H9 (cell line): Measurements from ENCODE around the gene PDE4B. TPM values are rescaled to one million over a fixed set of nuclear protein-coding genes. Genes with fewer than 3 reads are reported as not detected.
A peak's percentile ranks its signal among the peaks of the same experiment; 100 is the strongest.

Experiments
- DNase-seq: peaks from one replicate; pipeline ENCODE4 v3.0.0-alpha.2; 2017
- H2AFZ ChIP-seq: one replicate; pipeline ENCODE4 v1.6.1; 2013; ENCODE audit warnings: mild to moderate bottlenecking, low read length, control low read depth, moderate library complexity
- H2AK5ac ChIP-seq: 2 replicates; pipeline ENCODE4 v1.6.1; 2013; ENCODE audit warnings: low read length, control low read depth, mixed read lengths; ENCODE audit not compliant: insufficient read length
- H2BK120ac ChIP-seq: one replicate; pipeline ENCODE4 v1.6.1; 2013; ENCODE audit warnings: low read depth, mild to moderate bottlenecking, low read length, control low read depth, inconsistent platforms; ENCODE audit not compliant: poor library complexity, severe bottlenecking
- H2BK12ac ChIP-seq: 2 replicates; pipeline ENCODE4 v1.6.1; 2013; ENCODE audit warnings: low read length, control low read depth, mixed read lengths, low read depth; ENCODE audit not compliant: insufficient read length
- H2BK15ac ChIP-seq: 2 replicates; pipeline ENCODE4 v1.6.1; 2013; ENCODE audit warnings: low read depth, low read length, control low read depth
- H2BK20ac ChIP-seq: one replicate; pipeline ENCODE4 v1.6.1; 2013; ENCODE audit warnings: low read depth, mild to moderate bottlenecking, low read length, control low read depth, inconsistent platforms; ENCODE audit not compliant: poor library complexity, severe bottlenecking
- H2BK5ac ChIP-seq: 2 replicates; pipeline ENCODE4 v1.6.1; 2013; ENCODE audit warnings: low read length, control low read depth, mixed read lengths; ENCODE audit not compliant: insufficient read length
- H3K14ac ChIP-seq: 2 replicates; pipeline ENCODE4 v1.6.1; 2013; ENCODE audit warnings: low read length, control low read depth; ENCODE audit not compliant: insufficient read depth
- H3K18ac ChIP-seq: 2 replicates; pipeline ENCODE4 v1.6.1; 2013; ENCODE audit warnings: low read depth, mild to moderate bottlenecking, mixed read lengths, low read length, control low read depth; ENCODE audit not compliant: insufficient read length
- H3K23ac ChIP-seq: 2 replicates; pipeline ENCODE4 v1.6.1; 2013; ENCODE audit warnings: low read length, control low read depth, mixed read lengths, low read depth; ENCODE audit not compliant: insufficient read length
- H3K23me2 ChIP-seq: 2 replicates; pipeline ENCODE4 v1.6.1; 2013; ENCODE audit warnings: low read depth, mild to moderate bottlenecking, mixed read lengths, low read length, control low read depth; ENCODE audit not compliant: insufficient read length, poor library complexity, severe bottlenecking
- H3K27ac ChIP-seq: 2 replicates; pipeline ENCODE4 v1.5.1; 2013; ENCODE audit warnings: low read length, control low read depth, mixed read lengths, low read depth; ENCODE audit not compliant: insufficient read length
- H3K27me3 ChIP-seq: 2 replicates; pipeline ENCODE4 v1.6.1; 2013; ENCODE audit warnings: low read length, control low read depth, inconsistent platforms; ENCODE audit not compliant: insufficient read depth
- H3K4ac ChIP-seq: 2 replicates; pipeline ENCODE4 v1.6.1; 2013; ENCODE audit warnings: low read depth, mild to moderate bottlenecking, control low read depth, inconsistent platforms, low read length, moderate library complexity
- H3K4me1 ChIP-seq: 2 replicates; pipeline ENCODE4 v1.6.1; 2013; ENCODE audit warnings: low read length, control low read depth, inconsistent platforms; ENCODE audit not compliant: insufficient read depth
- H3K4me2 ChIP-seq: 2 replicates; pipeline ENCODE4 v1.6.1; 2013; ENCODE audit warnings: low read length, control low read depth, mixed read lengths; ENCODE audit not compliant: insufficient read length, insufficient read depth
- H3K56ac ChIP-seq: 2 replicates; pipeline ENCODE4 v1.6.1; 2013; ENCODE audit warnings: low read depth, mild to moderate bottlenecking, mixed read lengths, low read length, control low read depth; ENCODE audit not compliant: insufficient read length
- H3K79me1 ChIP-seq: 2 replicates; pipeline ENCODE4 v1.6.1; 2013; ENCODE audit warnings: low read depth, mild to moderate bottlenecking, moderate library complexity, low read length, control low read depth, inconsistent platforms; ENCODE audit not compliant: insufficient read depth, poor library complexity, severe bottlenecking
- H3K79me2 ChIP-seq: 2 replicates; pipeline ENCODE4 v1.6.1; 2013; ENCODE audit warnings: low read length, control low read depth, inconsistent platforms; ENCODE audit not compliant: insufficient read depth
- H3K9ac ChIP-seq: 2 replicates; pipeline ENCODE4 v1.6.1; 2013; ENCODE audit warnings: low read length, control low read depth, mixed read lengths; ENCODE audit not compliant: insufficient read length; ENCODE audit errors: extremely low read depth
- H3K9me3 ChIP-seq: one replicate; pipeline ENCODE4 v1.6.1; 2013; ENCODE audit warnings: low read depth, low read length, inconsistent platforms; ENCODE audit not compliant: control insufficient read depth
- H3T11ph ChIP-seq: one replicate; pipeline ENCODE4 v1.6.1; 2013; ENCODE audit warnings: mild to moderate bottlenecking, low read length, control low read depth, inconsistent platforms
- H4K20me1 ChIP-seq: one replicate; pipeline ENCODE4 v1.6.1; 2013; ENCODE audit not compliant: control insufficient read depth, insufficient read length, insufficient read depth
- H4K5ac ChIP-seq: 2 replicates; pipeline ENCODE4 v1.6.1; 2013; ENCODE audit warnings: low read depth, mild to moderate bottlenecking, mixed read lengths, low read length, control low read depth; ENCODE audit not compliant: insufficient read length
- H4K8ac ChIP-seq: replicated peaks from 2 replicates; pipeline ENCODE4 v1.6.1; 2013; ENCODE audit warnings: low read length, control low read depth, mixed read lengths, low read depth; ENCODE audit not compliant: insufficient read length
- H4K91ac ChIP-seq: 2 replicates; pipeline ENCODE4 v1.6.1; 2013; ENCODE audit warnings: low read depth, mild to moderate bottlenecking, moderate library complexity, mixed read lengths, low read length, control low read depth; ENCODE audit not compliant: insufficient read length
- H3K27ac Mint-ChIP-seq, 3 experiments: 2 replicates in 2 of 3; 3 replicates in 1 of 3; pipeline ENCODE4 v1.8.0; 2020 to 2021; ENCODE audit warnings: mixed read lengths in 3 of 3, mild to moderate bottlenecking in 1 of 3, moderate library complexity in 1 of 3
- H3K27me3 Mint-ChIP-seq: 2 replicates; pipeline ENCODE4 v1.8.0; 2021; ENCODE audit warnings: low read depth, mild to moderate bottlenecking, moderate library complexity, mixed read lengths
- H3K36me3 Mint-ChIP-seq, 3 experiments: 2 replicates in 2 of 3; 3 replicates in 1 of 3; pipeline ENCODE4 v1.8.0; 2020 to 2021; ENCODE audit warnings: low read depth in 3 of 3, mixed read lengths in 3 of 3; ENCODE audit not compliant: insufficient read depth in 1 of 3
- H3K4me1 Mint-ChIP-seq, 2 experiments: 2 replicates each; pipeline ENCODE4 v1.8.0; 2020; ENCODE audit warnings: mixed read lengths in 2 of 2
- H3K4me3 Mint-ChIP-seq, 2 experiments: 2 replicates in 1 of 2; 3 replicates in 1 of 2; pipeline ENCODE4 v1.8.0; 2020 to 2021; ENCODE audit warnings: mild to moderate bottlenecking in 2 of 2, mixed read lengths in 2 of 2, moderate library complexity in 1 of 2
- H3K9me3 Mint-ChIP-seq, 2 experiments: 2 replicates in 1 of 2; 3 replicates in 1 of 2; pipeline ENCODE4 v1.8.0; 2020; ENCODE audit warnings: mild to moderate bottlenecking in 2 of 2, mixed read lengths in 2 of 2, moderate library complexity in 1 of 2
- WGBS: extraction: QIAGEN DNeasy Blood & Tissue Kit; methylation state at CpG from one replicate; pipeline ENCODE4 v1.1.7; 2013; ENCODE audit warnings: missing lambda C conversion rate, low lambda C conversion rate, mixed read lengths; ENCODE audit not compliant: insufficient read length; ENCODE audit errors: extremely low coverage; 5-methylcytosine and 5-hydroxymethylcytosine counted together
- total RNA-seq: library from RNA; stranded (reverse); gene quantifications from 2 replicates; pipeline ENCODE4 v1.2.1, GENCODE V29; 2021
- TF ChIP-seq, protein P1 (sequence below): fragments of 200-600 bp; sonication (generic); conservative IDR thresholded peaks from 3 replicates; pipeline ENCODE4 v1.8.0; 2021; ENCODE audit warnings: antibody characterized with exemption, mild to moderate bottlenecking

PDE4B gene
- total RNA-seq, 1 experiment from 2014 or later: 19.8 TPM

DNA sequence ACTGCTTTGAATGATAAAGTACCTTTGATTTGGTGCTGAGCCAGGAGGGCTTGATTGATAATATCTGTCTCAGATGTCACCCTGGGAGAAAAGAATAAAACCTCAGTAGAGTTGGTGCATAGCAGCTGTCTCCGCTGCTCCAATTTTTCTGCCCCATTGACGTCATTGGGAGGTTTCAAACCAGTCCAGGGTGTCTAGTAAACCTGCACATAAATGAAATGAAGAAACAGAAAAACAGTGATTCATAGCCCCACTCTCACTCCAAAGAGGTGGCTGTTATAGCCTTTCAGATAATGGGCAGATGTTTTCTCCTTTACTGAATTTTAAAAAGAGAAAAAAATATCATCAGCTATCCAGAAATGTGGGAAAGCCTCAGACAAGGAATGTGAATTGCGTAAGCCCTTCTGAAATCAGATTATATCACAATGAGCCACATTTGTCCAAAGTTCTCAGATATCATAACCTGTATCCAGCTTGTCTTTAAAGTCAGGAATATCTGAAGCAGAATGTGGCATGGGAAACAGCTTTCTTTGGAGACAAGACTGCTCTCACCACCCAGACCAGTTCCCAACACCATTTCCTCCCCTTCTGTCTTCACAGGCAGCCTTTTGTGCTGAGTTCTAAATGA is 390.0 kb downstream of the PDE4B start:
- H3T11ph ChIP-seq: no peak overlapping the region
- no peak overlapping the region for H3K56ac ChIP-seq
- no peaks in the 10 kb centered on the region for H3K79me1 ChIP-seq
- H4K8ac ChIP-seq: no peak overlapping the region
- no peaks in the 10 kb centered on the region for H3K79me2 ChIP-seq
- H3K9ac ChIP-seq: no peak overlapping the region
- no peaks in the 10 kb centered on the region for H3K27me3 ChIP-seq
- no peaks in the 10 kb centered on the region for H3K9me3 Mint-ChIP-seq
- no peak overlapping the region for H3K18ac ChIP-seq
- H3K4me1 ChIP-seq: no peaks in the 10 kb centered on the region
- H2AFZ ChIP-seq: no peak overlapping the region
- H3K23me2 ChIP-seq: no peaks in the 10 kb centered on the region
- H4K5ac ChIP-seq: no peak overlapping the region
- no peaks in the 10 kb centered on the region for H4K20me1 ChIP-seq
- no peak overlapping the region for H2BK12ac ChIP-seq
- no peak overlapping the region for H2BK20ac ChIP-seq
- no peak overlapping the region for H3K14ac ChIP-seq
- H3K4ac ChIP-seq: no peak overlapping the region
- no CpG with 5 or more reads among the region's 3 CpGs for WGBS
- no peak for DNase-seq
- no peak overlapping the region for H3K23ac ChIP-seq
- no peak overlapping the region for H2AK5ac ChIP-seq
- no peak overlapping the region for H2BK15ac ChIP-seq
- TF ChIP-seq, protein P1, sequence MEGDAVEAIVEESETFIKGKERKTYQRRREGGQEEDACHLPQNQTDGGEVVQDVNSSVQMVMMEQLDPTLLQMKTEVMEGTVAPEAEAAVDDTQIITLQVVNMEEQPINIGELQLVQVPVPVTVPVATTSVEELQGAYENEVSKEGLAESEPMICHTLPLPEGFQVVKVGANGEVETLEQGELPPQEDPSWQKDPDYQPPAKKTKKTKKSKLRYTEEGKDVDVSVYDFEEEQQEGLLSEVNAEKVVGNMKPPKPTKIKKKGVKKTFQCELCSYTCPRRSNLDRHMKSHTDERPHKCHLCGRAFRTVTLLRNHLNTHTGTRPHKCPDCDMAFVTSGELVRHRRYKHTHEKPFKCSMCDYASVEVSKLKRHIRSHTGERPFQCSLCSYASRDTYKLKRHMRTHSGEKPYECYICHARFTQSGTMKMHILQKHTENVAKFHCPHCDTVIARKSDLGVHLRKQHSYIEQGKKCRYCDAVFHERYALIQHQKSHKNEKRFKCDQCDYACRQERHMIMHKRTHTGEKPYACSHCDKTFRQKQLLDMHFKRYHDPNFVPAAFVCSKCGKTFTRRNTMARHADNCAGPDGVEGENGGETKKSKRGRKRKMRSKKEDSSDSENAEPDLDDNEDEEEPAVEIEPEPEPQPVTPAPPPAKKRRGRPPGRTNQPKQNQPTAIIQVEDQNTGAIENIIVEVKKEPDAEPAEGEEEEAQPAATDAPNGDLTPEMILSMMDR: no peak
- H4K91ac ChIP-seq: no peak overlapping the region
- no peak overlapping the region for H2BK5ac ChIP-seq
- H2BK120ac ChIP-seq: no peak overlapping the region
- H3K9me3 ChIP-seq: no peaks in the 10 kb centered on the region
- peak overlapping the region in 1 of 3 experiments; percentile 79; a peak in 1 of 7 replicates for H3K27ac Mint-ChIP-seq
- no peaks in the 10 kb centered on the region for H3K4me1 Mint-ChIP-seq
- no peaks in the 10 kb centered on the region for H3K36me3 Mint-ChIP-seq
- no peak overlapping the region for H3K27ac ChIP-seq
- H3K4me2 ChIP-seq: no peak overlapping the region
- H3K27me3 Mint-ChIP-seq: peaks cover 2% of the 10 kb centered on the region; the same call in 1 of the 2 replicates
- H3K4me3 Mint-ChIP-seq: no peak overlapping the region
